ENCODE measurements around the gene CENPW. TPM values are rescaled to one million over a fixed set of nuclear protein-coding genes. Genes with fewer than 3 reads are reported as not detected.

The CENPW gene
- total RNA-seq, 2 experiments from 2014 or later = 1.0 to 1.1 TPM

- CTCF ChIA-PET = no interaction called here
- Mint-ChIP-seq H3K9me3 (peaks cover 9% of the 10 kb centered on the region), H3K4me3 (no peak overlapping the region), H3K27ac (no peak overlapping the region), H3K36me3 (ENCODE audit: low read depth) (no peaks in the 10 kb centered on the region), H3K4me1 (ENCODE audit: low read depth) (no peaks in the 10 kb centered on the region), H3K27me3 (no peaks in the 10 kb centered on the region)
- Histone ChIP-seq H3K36me3 (ENCODE audit: insufficient read depth, low read length) (no peaks in the 10 kb centered on the region), H3K4me1 (ENCODE audit: insufficient read depth, low read length) (no peaks in the 10 kb centered on the region), H3K9me3 (ENCODE audit: control insufficient read depth in 1 of 2, insufficient read depth in 1 of 2, low read length in 2 of 2) (no peaks in the 10 kb centered on the region), H3K4me3 (ENCODE audit: low read length) (no peak overlapping the region), H3K27ac (ENCODE audit: low read depth in 1 of 2, low read length in 2 of 2) (no peak overlapping the region), H3K27me3 (ENCODE audit: control insufficient read depth in 1 of 2, insufficient read depth in 2 of 2, low read length in 2 of 2) (no peaks in the 10 kb centered on the region)
- intact Hi-C loops (cut with DNase I, micrococcal nuclease) = no loop called here
- POLR2A ChIA-PET = no interaction called here
- no peak for DNase-seq
- TF ChIP-seq CTCF (IDR thresholded peaks at IDR 0.05) = no peak
- ATAC-seq (ENCODE audit: poor library complexity) = no peak
These were observed 48.2 kb downstream of the CENPW start for GRCh38 chr6:126388104-126388598.

- DNase-seq = no peak
- Histone ChIP-seq H3K9me3 (ENCODE audit: control insufficient read depth in 1 of 2, insufficient read depth in 1 of 2, low read length in 2 of 2) (no peaks in the 10 kb centered on the region), H3K36me3 (ENCODE audit: insufficient read depth, low read length) (no peaks in the 10 kb centered on the region), H3K27ac (ENCODE audit: low read depth in 1 of 2, low read length in 2 of 2) (no peak overlapping the region), H3K4me1 (ENCODE audit: insufficient read depth, low read length) (no peaks in the 10 kb centered on the region), H3K27me3 (ENCODE audit: control insufficient read depth in 1 of 2, insufficient read depth in 2 of 2, low read length in 2 of 2) (no peaks in the 10 kb centered on the region), H3K4me3 (ENCODE audit: low read length) (no peak overlapping the region)
- ATAC-seq (ENCODE audit: poor library complexity) = no peak
- TF ChIP-seq CTCF (IDR thresholded peaks at IDR 0.05) = no peak
- ChIA-PET CTCF (no interaction called here), POLR2A (no interaction called here)
- no peak overlapping the region for H3K27ac Mint-ChIP-seq
- H3K4me3 Mint-ChIP-seq = no peak overlapping the region
- intact Hi-C loops (cut with DNase I, micrococcal nuclease) = no loop called here
- no peaks in the 10 kb centered on the region for H3K36me3 Mint-ChIP-seq (ENCODE audit: low read depth)
- no peaks in the 10 kb centered on the region for H3K27me3 Mint-ChIP-seq
- no peaks in the 10 kb centered on the region for H3K4me1 Mint-ChIP-seq (ENCODE audit: low read depth)
- H3K9me3 Mint-ChIP-seq = peaks cover 8% of the 10 kb centered on the region
These were observed 56.2 kb downstream of the CENPW start for GRCh38 chr6:126396131-126396530.

All from CD4-positive, alpha-beta T cell (primary cell).